Stimulated activated CD8-positive, alpha-beta memory T cell treated with anti-CD3 and anti-CD28 coated beads, Interleukin-15, amount 100 ng/mL, for 4 hours (primary cell): Measurements from ENCODE around the gene SLC9A8.
A peak's percentile ranks its signal among the peaks of the same experiment; 100 is the strongest.
"Not testable (repeated sequence)": the region's sequence is repeated elsewhere in the genome, so short reads cannot be mapped to it uniquely, and the experiment has no call there.

ENCODE experiments used
- DNase-seq, 2 donors: peaks; one replicate each; pipeline ENCODE4 v3.0.0-alpha.2; 2020; ENCODE audit warnings: low read depth in 2 of 2

SLC9A8 gene, protein sequence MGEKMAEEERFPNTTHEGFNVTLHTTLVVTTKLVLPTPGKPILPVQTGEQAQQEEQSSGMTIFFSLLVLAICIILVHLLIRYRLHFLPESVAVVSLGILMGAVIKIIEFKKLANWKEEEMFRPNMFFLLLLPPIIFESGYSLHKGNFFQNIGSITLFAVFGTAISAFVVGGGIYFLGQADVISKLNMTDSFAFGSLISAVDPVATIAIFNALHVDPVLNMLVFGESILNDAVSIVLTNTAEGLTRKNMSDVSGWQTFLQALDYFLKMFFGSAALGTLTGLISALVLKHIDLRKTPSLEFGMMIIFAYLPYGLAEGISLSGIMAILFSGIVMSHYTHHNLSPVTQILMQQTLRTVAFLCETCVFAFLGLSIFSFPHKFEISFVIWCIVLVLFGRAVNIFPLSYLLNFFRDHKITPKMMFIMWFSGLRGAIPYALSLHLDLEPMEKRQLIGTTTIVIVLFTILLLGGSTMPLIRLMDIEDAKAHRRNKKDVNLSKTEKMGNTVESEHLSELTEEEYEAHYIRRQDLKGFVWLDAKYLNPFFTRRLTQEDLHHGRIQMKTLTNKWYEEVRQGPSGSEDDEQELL

DNA sequence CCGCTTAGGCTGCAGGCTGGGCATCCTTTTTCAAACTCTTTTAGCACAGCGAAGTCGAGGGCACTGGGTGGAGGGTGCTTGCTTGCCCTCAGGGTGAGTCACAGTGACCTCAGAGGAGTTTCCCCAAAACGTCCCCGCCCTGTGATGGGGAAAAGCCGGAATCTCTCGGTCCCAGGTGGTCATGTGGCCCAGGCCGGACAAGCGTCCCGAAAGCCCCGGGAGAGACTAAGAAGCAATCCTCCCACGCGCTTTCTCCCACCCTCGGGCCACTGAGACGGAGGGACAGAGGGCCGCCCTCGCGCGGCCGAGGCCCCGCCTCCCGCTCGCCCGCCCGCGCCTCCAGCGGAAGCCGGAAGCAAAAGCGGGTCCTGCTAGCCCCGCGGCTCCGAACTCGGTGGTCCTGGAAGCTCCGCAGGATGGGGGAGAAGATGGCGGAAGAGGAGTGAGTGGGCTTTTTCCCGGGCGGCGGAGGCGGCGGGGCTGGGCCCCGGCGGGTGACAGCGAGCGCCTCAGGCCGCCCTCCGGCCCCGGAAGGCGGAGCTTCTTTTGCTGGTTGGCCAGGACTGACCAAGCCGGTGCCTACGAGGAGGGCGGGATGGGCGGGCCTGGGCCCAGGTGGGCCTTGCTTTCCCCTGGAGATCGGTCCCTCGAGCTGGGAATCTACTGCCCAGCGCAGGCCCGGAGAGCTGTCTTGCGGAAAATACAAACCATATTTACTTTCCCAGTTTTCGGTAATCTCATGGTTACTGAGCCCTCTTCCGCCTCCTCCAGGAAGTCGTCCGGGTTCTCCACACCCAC is at the start of gene SLC9A8:
TSS of gene SLC9A8 (plus strand) at position 322 of the 798 bp plus-strand sequence. CDS start at position 417, 95 bp downstream.
- DNase-seq = peak; percentile 72 to 77

GRCh38 chr20:49762940-49763766 is 49.5 kb upstream of the SLC9A8 start:
- no peak for DNase-seq

- no peak for DNase-seq
Measured at GRCh38 chr20:49765413-49765736, 47.3 kb upstream of the SLC9A8 start.

GRCh38 chr20:49765846-49766541 is 46.6 kb upstream of the SLC9A8 start:
- DNase-seq = no peak

GRCh38 chr20:49766979-49767521 is 45.6 kb upstream of the SLC9A8 start:
- DNase-seq = no peak

GRCh38 chr20:49768204-49769047 is 44.2 kb upstream of the SLC9A8 start:
- DNase-seq = no peak

DNA sequence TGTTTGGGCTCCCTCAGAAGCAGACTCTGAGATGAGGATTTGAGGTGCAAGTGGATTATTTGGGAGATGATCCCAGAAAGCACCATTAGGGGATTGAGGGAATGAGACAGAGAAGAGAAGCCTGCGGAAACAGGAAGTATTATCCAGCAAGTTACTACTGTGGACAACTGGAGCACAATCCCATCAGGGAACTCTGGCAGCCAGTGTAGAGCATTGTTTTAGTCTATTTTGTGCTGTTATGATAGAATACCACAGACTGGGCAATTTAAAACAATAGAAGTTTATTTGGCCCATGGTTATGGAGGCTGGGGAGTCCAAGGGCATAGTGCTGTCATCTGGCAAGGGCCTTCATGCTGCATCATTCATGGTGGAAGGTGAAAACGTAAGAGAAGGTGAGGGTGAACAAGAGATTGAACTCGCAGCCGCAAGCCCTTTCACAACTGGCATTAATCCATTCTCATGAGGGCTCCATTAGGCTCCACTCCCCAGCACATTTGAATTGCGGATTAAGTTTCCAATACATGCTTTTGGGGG is 43.5 kb upstream of the SLC9A8 start:
- no peak for DNase-seq

GRCh38 chr20:49770634-49771033 is 42.0 kb upstream of the SLC9A8 start:
- DNase-seq = no peak

- not testable (repeated sequence) for DNase-seq
Measured at GRCh38 chr20:49774213-49774612, 38.4 kb upstream of the SLC9A8 start.

GRCh38 chr20:49775229-49775693 is 37.4 kb upstream of the SLC9A8 start:
- DNase-seq = no peak

DNA sequence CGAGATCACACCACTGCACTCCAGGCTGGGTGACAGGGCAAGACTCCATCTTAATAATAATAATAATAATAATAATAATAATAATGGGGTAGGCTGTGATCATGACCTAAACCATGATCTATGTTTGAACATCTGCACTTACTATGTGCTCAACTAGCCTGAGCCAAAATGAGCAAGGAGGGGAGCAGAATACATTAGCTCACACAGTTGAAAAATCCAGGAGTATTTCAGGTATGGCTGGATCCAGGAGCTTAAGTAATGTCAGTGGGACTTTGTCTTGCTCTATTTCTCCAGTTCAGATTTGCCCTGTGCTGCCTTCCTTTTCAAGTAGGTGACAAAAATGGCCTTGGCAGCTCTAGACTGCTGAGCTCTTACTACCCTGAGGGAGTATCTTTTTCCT is 32.7 kb upstream of the SLC9A8 start:
- DNase-seq = no peak

DNA sequence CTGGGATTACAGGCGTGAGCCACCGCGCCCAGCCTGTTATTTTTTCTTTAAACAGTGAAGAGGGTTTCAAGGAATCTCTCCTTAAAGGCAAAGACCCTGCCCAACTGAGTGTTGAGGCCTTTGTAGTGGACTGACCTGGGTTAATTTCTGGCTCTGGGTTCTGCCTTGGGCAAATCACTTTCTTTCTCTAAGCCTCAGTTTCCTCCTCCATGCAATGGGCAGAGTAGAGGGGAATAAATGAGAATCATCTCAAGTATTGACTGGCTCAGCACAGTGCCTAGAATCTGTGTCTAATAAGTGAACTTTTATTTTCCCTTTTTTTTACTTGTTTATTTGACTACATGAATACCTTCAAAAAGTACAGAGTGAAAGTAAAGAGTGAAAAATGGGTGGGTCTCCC is 31.0 kb upstream of the SLC9A8 start:
- DNase-seq = no peak

GRCh38 chr20:49782439-49782838 is 30.2 kb upstream of the SLC9A8 start:
- DNase-seq = not testable (repeated sequence)

- DNase-seq = not testable (repeated sequence)
Measured at GRCh38 chr20:49783021-49783995, 29.3 kb upstream of the SLC9A8 start.

DNA sequence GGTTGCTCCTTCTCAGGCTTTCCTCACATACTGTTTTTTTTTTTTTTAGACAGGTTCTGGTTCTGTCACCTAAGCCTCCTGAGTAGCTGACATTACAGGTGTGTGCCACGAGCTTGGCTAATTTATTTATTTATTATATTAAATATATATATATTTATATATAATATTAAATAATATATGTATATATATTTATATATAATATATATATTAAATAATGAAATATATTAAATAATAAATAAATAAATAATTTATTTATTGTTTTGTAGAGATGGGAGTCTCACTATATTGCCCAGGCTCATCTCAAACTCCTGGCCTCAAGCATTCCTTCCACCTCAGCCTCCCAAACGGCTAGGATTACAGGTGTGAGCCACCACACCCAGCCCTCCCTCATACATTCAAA is 28.3 kb upstream of the SLC9A8 start:
- DNase-seq = no peak

- no peak for DNase-seq
Measured at GRCh38 chr20:49785149-49785851, 27.3 kb upstream of the SLC9A8 start.

DNA sequence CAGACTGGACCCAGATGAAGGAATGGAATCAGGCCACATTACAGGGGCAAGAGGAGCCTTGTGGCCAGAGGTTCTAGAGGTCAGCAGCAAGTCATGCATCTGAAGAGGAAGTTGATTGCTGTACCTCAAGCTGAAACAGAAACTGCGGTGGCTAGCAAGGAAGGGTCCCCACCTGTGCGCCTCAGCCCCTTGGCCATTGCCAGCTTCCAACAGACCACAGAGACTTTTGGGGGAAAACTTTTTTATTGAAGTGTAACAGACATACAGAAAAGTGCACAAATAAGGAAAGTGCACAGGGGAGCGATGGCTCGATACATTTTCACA is 26.8 kb upstream of the SLC9A8 start:
- no peak for DNase-seq

- no peak for DNase-seq
Measured at GRCh38 chr20:49786196-49786595, 26.4 kb upstream of the SLC9A8 start.
